ENCODE results near the gene USP10.

USP10 gene

GRCh38 chr16:84758627-84759026 lies 58.8 kb downstream of the USP10 start:
- in situ Hi-C loops (cut with MboI; ENCODE audit: low sequenced_read_pairs, unreplicated experiment): loop anchor here (10.0 kb wide), 1 partner anchor 206 kb away; no protein-coding TSS in a partner anchor
- TF ChIP-seq CTCF (IDR thresholded peaks at IDR 0.05; ENCODE audit: borderline replicate concordance, control extremely low read depth, extremely low read depth, insufficient read depth, missing control alignments): no peak

GRCh38 chr16:84759061-84759460 lies 59.3 kb downstream of the USP10 start:
- in situ Hi-C loops (cut with MboI; ENCODE audit: low sequenced_read_pairs, unreplicated experiment): loop anchor here (10.0 kb wide), 1 partner anchor 206 kb away; no protein-coding TSS in a partner anchor
- no peak for DNase-seq (ENCODE audit: low spot score)
- TF ChIP-seq CTCF (IDR thresholded peaks at IDR 0.05; ENCODE audit: borderline replicate concordance, control extremely low read depth, extremely low read depth, insufficient read depth, missing control alignments): no peak

More at GRCh38 chr16:84758627-84759026, 58.8 kb downstream of the USP10 start:
- DNase-seq (ENCODE audit: low spot score): no peak

- no peak for TF ChIP-seq CTCF (IDR thresholded peaks at IDR 0.05; ENCODE audit: borderline replicate concordance, control extremely low read depth, extremely low read depth, insufficient read depth, missing control alignments)
- no peak for DNase-seq (ENCODE audit: low spot score)
- in situ Hi-C loops (cut with MboI; ENCODE audit: low sequenced_read_pairs, unreplicated experiment): loop anchor here (10.0 kb wide), 1 partner anchor 205 kb away; no protein-coding TSS in a partner anchor
These were observed 60.1 kb downstream of the USP10 start for GRCh38 chr16:84759906-84760305.

GRCh38 chr16:84761448-84762368 lies 61.9 kb downstream of the USP10 start:
- in situ Hi-C loops (cut with MboI; ENCODE audit: low sequenced_read_pairs, unreplicated experiment): no loop called here
- no peak for DNase-seq (ENCODE audit: low spot score)
- no peak for TF ChIP-seq CTCF (IDR thresholded peaks at IDR 0.05; ENCODE audit: borderline replicate concordance, control extremely low read depth, extremely low read depth, insufficient read depth, missing control alignments)

- in situ Hi-C loops (cut with MboI; ENCODE audit: low sequenced_read_pairs, unreplicated experiment): no loop called here
- DNase-seq (ENCODE audit: low spot score): no peak
- TF ChIP-seq CTCF (IDR thresholded peaks at IDR 0.05; ENCODE audit: borderline replicate concordance, control extremely low read depth, extremely low read depth, insufficient read depth, missing control alignments): no peak
These were observed 63.4 kb downstream of the USP10 start for GRCh38 chr16:84763164-84763563.

GRCh38 chr16:84763629-84764028 lies 63.8 kb downstream of the USP10 start:
- TF ChIP-seq CTCF (IDR thresholded peaks at IDR 0.05; ENCODE audit: borderline replicate concordance, control extremely low read depth, extremely low read depth, insufficient read depth, missing control alignments): no peak
- no peak for DNase-seq (ENCODE audit: low spot score)
- in situ Hi-C loops (cut with MboI; ENCODE audit: low sequenced_read_pairs, unreplicated experiment): no loop called here
